Fibroblast of mammary gland (primary cell): ENCODE measurements around the gene GPX2.
A peak's percentile ranks its signal among the peaks of the same experiment; 100 is the strongest.

ENCODE experiments used
- DNase-seq: peaks from one replicate; pipeline ENCODE4 v3.0.0-alpha.2; 2010; ENCODE audit warnings: low read depth
- H3K4me3 ChIP-seq: 2 replicates; pipeline ENCODE4 v1.5.1; 2011; ENCODE audit warnings: low read depth, mild to moderate bottlenecking, low read length, moderate library complexity; ENCODE audit not compliant: control insufficient read depth
- TF ChIP-seq, protein P1 (sequence below): conservative IDR thresholded peaks from 2 replicates; pipeline ENCODE4 v1.5.1; 2011; ENCODE audit warnings: low read depth, low read length, inconsistent platforms; ENCODE audit not compliant: control insufficient read depth, insufficient read depth

GPX2 gene

DNA sequence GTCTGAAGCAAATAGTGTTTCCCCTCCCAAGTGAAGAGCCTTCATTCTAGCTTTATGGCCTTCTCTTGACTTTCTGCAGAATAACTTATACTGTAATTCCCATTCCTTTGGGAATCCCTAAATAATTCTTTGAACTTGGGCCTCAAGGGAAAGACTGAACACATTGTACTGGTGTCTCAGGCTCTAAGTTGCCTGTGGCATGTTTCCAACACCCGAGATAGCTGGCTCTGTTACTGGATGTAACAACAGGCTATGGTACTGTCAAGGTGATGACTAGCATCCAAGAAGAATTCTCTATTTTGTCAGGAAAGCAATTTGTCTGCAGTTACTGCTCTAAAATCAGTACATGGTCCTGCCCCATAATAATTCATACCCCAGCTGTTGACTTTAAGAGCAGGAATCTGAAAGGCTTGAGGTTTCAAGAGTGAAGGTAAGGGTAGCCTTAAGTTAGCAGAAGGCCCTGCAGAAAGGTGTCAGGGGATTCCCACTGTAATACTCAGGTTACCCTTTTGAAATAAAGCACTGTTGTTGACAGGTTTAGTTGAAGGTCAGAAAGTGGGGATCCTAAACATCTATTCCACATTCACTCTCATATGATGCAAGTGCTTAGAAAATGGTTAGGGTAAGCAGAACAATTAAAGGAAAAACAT, 5.2 kb downstream of the GPX2 start:
- peak; percentile 8 for DNase-seq
- no peak overlapping the region for H3K4me3 ChIP-seq
- TF ChIP-seq, protein P1, sequence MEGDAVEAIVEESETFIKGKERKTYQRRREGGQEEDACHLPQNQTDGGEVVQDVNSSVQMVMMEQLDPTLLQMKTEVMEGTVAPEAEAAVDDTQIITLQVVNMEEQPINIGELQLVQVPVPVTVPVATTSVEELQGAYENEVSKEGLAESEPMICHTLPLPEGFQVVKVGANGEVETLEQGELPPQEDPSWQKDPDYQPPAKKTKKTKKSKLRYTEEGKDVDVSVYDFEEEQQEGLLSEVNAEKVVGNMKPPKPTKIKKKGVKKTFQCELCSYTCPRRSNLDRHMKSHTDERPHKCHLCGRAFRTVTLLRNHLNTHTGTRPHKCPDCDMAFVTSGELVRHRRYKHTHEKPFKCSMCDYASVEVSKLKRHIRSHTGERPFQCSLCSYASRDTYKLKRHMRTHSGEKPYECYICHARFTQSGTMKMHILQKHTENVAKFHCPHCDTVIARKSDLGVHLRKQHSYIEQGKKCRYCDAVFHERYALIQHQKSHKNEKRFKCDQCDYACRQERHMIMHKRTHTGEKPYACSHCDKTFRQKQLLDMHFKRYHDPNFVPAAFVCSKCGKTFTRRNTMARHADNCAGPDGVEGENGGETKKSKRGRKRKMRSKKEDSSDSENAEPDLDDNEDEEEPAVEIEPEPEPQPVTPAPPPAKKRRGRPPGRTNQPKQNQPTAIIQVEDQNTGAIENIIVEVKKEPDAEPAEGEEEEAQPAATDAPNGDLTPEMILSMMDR, result no peak

DNA sequence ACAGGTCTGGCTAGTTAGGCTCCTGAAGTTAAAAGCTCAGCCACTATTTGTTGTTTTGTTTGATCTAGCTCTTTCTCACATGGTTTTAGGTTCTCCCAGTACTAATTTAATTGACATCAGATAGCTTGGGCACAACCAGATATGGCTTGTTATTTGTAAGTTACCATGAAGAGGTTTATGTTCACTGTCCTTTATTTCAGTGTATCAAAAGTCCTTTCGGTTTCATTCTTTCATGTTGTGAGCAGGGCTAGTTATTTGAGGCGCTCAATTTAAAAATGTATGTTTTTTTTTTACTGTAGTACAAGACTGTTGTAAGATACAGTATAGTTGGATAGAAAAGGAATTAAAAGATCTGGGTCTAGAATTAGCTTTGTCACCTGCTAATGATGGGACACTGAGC, 7.0 kb downstream of the GPX2 start:
- no peak overlapping the region for H3K4me3 ChIP-seq
- no peak for DNase-seq
- TF ChIP-seq, protein P1, result no peak

DNA sequence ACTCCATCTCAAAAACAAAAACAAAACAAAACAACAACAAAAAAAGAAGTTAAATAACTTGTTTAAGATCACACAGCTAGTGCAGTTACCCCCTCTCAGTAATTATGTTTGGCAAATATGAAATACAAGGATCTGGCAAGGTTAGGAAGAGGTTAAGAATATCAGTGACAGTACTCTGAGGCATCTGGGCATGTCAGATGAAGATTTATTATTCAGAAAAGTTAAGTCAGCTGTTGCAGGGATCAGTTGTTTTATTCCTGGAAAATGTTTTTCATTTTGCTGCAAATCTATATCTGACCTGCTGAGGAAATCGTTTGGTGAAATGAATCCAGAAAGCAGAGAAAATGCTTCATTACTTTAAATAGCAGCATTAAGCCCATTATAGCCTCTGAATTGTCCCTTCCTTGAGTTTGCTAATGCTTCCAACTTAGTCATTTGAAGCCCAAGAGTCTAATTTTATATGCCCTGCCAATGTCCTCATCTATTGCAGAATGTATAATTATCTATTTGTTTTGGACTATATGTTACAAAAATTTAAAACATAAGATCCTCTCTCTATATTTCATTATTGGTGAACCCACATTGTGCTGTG, 8.1 kb downstream of the GPX2 start:
- TF ChIP-seq, protein P1, result no peak
- no peak for DNase-seq
- H3K4me3 ChIP-seq, result no peak overlapping the region

DNA sequence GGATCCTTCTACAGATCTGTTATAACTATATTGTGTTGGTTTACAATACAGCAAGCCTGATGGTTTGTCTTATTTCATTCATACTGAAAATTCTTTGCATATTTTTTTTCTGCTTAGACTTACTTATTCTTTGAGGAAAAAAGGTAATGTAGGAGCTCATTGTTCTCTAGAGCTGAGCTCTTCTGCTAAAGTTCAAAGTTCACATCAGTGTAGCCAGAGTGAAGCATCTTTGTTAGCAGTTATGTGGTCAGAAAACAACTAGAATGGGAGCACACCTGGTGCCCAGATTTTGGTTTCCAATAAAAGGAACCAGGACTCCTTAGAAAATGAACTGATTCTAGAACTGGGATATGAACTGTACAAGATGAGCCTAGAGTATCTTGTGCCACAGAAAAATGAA, 10.3 kb downstream of the GPX2 start:
- no peak for DNase-seq
- TF ChIP-seq, protein P1, result no peak
- no peak overlapping the region for H3K4me3 ChIP-seq

DNA sequence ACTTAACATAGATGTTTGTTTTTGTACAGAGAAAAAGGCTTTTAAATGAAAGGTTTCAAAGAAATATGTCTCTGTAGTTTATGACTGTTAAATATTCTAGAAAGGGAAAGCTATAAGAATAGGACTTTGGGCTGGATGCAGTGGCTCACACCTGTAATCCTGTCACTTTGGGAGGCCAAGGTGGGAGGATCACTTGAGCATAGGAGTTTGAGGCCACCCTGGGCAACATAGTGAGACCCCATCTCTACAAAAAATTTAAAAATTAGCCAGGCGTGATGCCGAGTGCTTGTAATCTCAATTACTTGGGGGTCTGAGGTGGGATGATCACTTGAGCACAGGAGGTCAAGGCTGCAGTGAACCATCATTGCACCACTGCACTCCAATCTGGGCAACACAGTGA, 11.4 kb downstream of the GPX2 start:
- H3K4me3 ChIP-seq, result no peak overlapping the region
- TF ChIP-seq, protein P1, result no peak
- DNase-seq, result no peak

- no peak overlapping the region for H3K4me3 ChIP-seq
- TF ChIP-seq, protein P1, result no peak
- DNase-seq, result peak; percentile 15
Observed at GRCh38 chr14:64930085-64930843, 12.3 kb downstream of the GPX2 start.

DNA sequence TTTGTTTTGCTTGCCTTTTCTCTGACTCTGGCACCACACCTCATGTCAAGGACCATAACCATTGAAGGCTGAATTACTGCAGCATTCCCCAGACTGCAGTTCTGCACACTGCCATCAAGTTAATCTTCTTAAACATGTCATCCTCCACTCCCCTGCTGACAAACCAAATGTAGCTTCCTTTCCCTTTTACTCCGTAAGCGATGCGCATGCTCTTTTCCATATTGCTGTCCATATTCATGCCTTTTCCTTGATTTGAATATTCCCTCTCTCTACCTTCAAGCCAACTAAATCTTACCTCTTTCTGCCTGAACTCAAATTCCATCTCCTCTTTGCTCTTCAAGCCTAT, 13.6 kb downstream of the GPX2 start:
- TF ChIP-seq, protein P1, result no peak
- no peak for DNase-seq
- H3K4me3 ChIP-seq, result no peak overlapping the region
